GM19035 (cell line): ENCODE results near the gene CEP68.

Source experiments
- ATAC-seq: cut with Tn5 transposase; IDR thresholded peaks from one replicate; pipeline ENCODE4 v1.9.1; 2021; ENCODE audit not compliant: unreplicated experiment

The CEP68 gene

DNA sequence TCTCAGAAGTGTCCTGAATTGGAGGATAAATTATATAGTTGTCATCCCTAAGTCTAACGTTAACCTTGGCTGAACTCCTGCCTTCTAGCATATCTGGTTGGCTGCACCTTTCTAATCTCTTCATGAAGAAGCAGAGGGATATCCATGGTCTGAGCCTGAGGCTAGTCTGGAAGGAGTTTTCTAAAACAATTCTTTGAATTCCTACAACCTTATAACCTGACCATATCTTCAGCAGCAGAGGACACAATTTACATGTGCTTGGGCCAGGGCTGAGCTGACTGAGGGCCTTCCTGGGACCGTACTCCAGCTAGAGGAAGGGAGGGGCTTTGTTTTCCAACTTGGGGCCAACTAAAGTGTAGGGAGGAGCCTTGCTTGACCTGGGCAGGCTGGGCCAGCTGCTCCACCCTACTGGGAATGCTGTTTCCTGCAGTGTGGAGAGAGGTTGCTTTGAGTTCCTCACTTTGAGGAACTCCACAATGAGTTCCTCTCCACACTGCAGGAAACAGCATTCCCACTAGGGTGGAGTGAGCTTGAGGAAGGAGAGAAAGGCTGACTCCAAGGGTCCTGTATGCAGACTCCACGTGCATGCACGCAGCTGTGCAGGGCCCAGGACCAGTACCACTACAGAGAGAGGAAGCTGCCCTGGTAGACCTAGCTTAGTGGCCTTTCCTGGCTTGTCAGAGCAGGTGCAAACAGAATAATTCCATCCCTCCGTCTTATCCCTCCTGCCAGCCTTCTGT lies 19.6 kb downstream of the CEP68 start:
- no peak for ATAC-seq

DNA sequence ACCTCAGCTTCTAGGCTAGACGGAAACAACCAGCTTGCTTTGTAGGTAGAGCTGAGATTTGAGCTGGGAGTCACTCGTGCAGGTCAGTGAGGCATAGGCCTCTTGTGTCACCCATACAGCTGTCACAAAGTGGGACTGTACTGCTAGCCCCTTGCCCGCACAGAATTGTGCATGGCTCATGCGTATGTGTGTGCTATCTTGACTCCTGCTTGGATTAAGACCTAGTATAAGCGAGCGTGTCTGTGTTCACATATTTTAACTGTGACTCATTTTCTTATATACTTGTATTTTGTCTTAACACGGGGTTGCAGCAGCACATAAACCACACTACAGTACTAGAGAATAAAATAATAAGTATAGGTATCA lies 20.1 kb downstream of the CEP68 start:
- no peak for ATAC-seq

DNA sequence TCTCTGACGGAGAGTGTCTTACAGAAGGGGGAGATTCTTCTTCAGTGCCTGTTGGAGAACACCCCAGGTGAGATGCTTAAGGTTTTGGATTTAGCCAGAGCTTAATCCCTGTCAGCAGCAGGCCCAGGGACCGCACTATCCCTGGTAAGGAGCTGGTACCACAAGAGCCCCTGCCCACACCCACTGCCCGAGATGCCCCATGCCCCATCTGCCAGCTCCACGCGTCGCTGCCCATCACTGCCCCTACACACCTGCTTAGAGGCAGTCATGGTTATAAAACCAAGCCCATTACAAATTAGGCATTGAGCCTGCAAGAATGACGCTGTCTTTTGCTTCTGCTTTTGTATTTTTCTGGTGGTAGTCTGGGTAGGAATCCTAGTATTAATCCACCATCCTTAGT lies 21.7 kb downstream of the CEP68 start:
- ATAC-seq, result no peak

DNA sequence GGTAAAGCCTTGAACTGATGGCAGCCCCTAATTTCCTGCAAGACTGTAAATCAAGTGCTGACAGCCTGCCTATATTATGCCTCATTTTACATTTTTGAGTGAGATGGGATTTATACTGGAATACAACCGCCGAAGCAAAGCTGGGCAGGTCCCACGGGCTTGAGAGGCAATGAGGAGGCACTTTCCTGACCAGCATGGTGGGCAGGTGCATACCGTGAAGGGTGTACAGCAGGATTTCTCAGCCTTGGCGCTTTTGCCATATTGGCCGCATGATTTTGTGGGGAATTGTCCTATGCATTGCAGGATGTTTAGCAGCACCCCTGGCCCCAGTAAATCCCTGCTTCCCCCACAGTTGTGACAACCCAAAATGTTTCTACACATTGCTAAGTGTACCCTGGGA lies 22.8 kb downstream of the CEP68 start:
- no peak for ATAC-seq

DNA sequence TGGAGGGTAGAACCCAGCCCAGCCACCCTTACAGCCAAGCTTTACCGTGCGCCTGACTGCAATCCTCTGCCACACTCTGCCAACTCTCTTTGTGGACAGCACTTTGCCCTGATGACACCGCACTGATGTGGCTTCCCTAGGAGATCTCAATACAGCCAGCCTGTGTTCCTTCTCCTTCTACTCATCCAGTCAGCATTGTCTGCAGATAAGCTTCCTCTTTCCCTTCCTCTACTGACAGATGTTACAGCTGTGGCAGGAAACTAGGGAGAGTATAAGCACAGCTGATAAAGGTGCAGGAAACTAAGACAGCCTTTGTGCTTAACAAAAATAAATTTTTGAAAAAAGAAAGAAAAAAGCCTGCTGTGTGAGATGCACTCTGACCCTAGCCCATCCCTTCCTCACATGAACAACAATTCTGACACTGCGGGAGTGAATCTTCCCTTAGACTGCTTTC lies 25.0 kb downstream of the CEP68 start:
- no peak for ATAC-seq

DNA sequence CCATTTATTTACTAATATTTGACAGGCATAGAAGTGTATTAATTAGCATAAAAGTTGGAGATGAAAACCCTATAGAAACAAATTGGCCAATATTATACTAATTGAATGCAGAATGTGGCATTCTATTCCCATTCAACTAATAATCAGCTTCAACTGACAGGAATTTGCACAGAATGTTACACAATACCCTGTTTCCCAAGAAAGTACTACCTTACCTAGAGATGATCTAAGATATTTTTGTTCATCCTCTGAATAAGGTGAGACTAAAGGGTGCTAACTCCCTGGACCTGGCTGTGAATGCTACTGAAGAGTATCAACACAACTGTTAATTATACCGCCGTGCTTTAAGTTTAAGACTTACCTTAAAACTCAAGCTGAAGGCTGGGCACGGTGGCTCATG lies 28.9 kb downstream of the CEP68 start:
- no peak for ATAC-seq

DNA sequence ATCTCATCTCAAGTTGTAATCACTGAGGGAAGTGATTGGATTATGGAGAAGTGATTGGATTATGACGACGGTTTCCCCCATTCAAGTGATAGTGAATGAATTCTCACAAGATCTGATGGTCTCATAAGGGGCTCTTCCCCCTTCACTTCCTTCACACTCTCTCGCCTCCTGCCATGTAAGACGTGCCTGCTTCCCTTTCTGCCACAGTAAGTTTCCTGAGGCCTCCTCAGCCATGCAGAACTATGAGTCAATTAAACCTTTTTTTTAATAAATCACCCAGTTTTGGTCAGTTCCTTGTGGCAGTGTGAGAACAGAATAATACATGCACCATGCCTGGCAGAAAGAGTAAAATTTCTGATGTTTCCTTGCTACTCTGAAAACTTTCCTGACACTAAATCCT lies 36.6 kb downstream of the CEP68 start:
- ATAC-seq, result no peak

DNA sequence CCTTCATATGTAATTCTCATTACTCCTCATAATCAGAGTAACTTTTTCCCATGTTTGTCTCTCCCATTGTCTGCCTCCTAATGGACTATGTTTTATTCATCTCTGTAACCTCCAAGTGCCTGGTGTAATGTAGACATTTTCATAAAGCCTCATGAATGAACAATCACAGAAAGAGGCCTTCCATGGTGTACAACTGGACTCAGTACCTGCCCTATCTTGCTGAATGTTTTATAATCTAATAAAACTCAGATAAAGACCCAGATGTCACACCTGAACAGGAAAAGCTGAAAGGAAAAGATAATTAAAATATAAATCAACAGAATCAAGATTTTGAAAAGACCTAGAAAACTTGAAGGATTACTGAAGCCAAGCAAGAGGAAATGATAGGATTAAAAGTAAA lies 37.0 kb downstream of the CEP68 start:
- no peak for ATAC-seq

DNA sequence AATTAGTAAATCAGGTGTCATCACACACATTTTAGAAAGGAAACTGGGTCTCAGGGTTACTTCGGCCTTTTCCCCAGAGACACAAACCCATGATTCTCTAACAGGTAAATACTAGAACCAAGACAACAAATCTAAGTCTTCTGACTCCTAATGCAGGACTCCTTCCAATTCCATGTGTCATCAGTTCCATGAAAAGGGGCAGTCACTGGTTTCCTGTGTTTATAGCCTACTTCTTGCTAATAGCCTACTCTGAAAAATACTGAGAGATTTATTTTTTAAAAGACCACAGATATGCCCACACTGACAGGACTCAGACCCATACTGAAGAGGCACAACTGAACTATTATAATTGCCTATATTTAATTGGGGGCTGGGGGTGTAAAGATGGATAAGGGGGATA lies 40.7 kb downstream of the CEP68 start:
- no peak for ATAC-seq

DNA sequence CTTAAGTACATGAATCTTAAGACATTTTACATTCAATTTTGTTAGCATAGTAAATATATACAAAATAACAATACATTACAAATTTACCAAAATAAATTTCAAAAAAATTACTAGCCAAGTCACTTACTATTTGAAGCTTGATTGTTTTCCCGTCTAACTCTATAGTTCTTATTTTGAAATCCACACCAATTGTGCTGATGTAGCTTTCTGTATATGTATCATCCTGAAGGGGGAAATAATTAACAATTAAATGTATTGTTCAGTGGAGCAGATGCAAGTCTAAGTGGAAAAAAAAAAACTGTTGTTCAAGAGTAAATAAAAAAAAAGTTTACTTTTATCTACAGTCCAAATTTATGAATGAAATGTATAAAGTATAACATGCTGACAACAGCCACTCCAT lies 41.6 kb downstream of the CEP68 start:
- no peak for ATAC-seq

DNA sequence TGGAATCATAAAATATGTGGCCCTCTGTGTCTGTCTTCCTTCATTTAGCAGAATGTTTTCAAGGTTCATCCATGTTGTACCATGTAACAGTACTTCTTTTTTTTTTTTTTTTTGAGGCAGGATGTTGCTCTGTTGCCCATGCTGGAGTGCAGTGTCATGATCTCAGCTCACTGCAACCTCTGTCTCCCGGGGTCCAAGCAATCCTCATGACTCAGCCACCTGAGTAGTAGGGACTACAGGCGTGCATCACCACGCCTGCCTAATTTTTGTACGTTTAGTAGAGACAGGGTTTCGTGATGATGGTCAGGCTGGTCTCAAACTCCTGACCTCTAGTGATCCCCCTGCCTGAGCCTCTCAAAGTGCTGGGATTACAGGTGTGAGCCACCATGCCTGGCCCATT lies 42.5 kb downstream of the CEP68 start:
- ATAC-seq, result no peak

DNA sequence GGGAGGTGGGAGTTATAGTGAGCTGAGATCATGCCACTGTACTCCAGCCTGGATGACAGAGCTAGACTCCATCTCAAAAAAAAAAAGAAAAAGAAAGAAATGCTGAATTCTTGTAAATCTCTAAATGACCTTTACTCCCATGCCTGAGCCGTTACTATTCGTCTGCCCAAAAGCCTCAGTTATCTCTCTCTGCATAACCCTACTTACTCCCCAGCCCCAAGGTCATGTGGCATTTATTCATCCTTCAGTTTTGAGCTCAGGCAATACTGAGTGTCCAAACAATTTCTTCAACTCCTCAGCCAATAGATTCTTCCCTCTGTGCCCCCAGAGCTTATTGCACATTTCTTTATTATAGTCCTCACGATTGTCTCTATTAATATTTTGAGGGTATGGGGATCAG lies 44.9 kb downstream of the CEP68 start:
- ATAC-seq, result no peak

DNA sequence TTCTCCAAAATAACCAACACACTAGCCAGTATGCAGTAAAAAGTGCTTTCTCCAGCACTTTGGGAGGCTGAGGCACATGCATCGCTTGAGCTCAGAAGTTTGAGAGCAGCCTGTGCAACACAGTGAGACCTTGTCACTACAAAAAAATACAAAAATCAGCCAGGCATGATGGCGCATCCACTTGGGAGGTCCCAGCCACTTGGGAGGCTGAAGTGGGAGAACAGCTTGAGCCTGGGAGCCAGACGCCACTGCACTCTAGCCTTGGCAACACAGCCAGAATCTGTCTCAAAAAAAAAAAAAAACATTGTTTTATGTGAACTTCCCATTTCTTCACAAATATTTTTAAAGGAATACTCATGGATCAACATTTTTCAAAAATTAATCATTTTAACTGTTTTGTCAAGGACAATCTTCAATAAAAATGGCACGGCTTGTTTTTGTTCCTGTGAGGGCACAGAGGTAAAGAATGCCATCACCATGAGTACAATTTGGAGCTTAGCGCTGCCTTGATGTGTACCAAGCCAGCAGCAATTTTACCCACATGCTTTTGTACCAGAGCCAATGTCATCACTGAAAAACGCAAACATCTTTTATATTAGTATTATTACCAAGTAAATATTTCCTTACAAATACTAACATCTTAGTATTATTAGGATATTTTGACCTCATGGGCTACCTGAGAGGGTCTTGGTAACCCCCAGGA lies 46.9 kb downstream of the CEP68 start:
- ATAC-seq, result no peak

DNA sequence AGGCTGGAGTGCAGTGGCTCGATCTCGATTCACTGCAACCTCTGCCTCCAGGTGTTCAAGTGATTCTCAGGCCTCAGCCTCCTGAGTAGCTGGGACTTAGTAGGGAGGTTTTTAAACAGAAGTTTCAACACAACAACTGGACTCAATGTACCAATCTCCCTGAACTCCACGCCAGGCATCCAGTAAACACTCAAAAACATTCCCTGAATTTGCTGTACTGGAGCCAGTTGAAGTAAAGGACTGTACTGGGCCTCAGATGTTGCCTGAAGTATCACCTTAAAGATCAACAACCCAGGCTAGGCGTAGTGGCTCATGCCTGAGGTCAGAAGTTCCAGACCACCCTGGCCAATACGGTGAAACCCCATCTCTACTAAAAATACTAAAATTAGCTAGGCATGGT lies 51.3 kb downstream of the CEP68 start:
- ATAC-seq, result no peak

DNA sequence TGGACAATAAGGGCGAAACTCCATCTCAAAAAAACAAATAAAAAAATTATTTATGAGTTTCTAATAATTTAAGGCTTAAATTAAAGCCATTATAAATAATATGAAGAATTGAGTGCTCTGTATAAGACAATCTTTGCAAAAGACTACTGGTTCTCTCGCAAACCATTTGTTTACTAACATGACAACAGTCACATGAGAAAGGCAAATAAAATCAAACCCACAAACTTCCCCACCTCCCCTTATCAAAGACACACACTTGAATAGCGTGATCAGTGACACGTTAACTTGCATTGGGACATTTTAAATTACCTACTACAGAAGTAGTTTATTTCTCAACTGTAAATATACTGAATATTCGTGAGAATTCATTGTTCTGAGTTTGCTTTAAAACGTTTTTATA lies 52.6 kb downstream of the CEP68 start:
- ATAC-seq, result no peak

DNA sequence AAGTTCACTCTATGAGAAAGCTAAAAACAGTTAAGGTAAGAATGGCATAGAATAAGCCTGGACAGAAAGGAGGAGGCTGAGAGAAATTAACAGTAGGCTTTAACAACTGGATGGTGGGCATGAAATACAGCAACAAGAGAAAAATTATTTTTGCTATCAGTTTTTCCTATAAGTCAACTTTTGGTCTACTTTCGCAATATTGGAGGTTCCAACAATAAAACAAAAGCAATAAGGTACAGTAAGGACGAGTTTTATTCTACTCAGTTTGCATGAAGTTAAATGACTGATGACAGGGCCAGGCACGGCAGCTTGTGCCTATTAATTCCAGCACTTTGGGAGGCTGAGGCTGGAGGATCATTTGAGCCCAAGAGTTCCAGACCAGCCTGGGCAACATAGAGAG lies 56.4 kb downstream of the CEP68 start:
- ATAC-seq, result no peak

DNA sequence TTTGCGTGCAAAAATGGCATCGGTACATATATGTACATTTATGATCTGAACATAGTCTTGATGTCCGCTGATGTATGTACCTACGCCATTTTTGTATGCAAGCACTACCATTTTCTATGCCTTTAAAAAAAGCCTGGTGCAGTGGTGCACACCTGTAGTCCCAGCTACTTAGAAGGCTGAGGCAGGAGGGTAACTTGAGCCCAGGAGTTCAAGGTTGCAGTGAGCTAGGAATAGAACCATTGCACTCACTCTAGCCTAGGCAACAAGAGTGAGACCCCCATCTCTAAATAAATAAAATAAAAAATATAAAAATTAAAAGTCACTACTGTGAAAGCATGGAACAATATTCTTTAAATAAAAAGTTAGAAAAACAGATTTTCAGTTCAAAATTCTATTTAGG lies 57.0 kb downstream of the CEP68 start:
- ATAC-seq, result no peak

DNA sequence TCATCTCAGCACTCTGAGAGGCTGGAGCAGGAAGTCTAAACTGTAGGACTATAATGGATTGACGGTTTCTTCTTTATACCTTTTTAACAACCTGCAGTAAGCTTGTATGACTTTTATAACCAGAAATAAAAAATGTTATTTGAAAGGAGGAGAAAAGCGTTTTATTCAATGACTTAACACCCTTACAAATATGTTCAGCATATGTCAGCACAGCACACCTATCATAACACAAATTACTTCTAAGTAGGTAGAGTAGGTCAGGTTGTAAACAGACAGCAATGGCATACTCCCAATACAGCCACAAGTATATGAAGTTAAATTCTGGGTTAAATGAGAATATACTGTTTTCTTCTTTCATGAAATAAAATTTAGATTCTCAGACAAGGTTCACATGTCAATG lies 57.6 kb downstream of the CEP68 start:
- ATAC-seq, result no peak

DNA sequence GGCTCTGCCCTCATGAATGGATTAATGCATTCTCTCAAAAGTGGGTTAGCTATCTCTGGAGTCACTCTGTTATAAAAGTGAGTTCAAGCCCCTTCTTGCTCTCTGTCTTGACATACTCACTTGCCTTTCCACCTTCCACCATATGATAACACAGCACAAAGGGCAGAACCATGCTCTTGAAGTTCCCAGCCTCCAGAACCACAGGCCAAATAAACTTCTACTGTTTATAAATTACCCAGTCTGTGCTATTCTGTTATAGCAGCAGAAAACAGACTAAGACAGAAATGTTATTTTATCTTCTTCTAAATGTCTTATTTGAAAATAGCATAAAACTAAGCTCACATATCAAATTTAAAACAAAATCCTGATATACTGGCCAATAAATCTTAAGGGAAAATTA lies 58.7 kb downstream of the CEP68 start:
- no peak for ATAC-seq

DNA sequence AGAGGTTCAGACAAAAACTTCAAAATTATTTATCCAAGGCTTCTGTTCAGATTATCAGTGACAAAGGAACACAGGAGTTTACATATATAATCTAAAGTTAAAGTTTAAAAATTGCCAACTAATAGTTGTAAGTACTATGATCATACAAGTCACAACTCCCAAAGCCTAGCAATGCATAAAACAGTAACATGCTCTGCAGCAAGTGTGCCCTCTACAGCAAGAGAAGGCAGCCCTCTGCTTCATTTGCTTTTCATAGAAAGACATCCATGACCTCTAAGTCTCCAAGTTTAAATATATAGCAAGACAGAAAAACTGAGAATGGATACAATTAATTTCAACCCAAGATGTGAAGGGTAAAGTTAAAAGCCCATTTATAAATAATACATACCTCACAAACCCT lies 60.4 kb downstream of the CEP68 start:
- ATAC-seq, result no peak

DNA sequence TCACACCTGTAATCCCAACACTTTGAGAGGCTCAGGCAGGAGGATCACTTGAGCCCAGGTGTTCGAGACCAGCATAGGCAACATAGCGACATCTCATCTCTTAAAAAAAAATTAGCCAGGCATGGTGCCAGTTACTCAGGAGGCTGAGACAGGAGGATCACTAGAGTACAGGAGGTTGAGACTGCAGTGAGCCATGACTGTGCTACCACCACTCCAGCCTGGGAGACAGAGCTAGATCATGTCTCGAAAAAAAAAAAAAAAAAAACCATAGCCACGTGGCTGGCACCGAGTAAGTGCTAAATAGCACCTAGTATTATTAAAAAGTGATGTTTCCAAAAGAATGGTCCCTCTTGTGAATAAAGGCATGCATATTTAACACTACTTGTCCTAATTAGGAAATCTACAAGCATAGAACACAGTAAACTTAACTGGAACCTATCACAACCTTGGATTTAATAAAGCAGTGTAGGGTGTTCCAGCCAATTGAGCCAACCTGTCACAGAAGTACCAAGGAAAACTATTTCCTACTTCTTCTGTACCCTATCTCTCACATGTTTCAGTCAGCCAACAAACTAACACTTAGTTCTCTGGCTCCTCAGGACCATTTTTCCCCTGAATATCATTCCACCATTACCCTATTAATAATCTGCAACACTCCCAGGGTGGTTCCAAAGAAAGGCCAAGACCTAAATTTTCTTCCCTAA lies 64.9 kb downstream of the CEP68 start:
- no peak for ATAC-seq

DNA sequence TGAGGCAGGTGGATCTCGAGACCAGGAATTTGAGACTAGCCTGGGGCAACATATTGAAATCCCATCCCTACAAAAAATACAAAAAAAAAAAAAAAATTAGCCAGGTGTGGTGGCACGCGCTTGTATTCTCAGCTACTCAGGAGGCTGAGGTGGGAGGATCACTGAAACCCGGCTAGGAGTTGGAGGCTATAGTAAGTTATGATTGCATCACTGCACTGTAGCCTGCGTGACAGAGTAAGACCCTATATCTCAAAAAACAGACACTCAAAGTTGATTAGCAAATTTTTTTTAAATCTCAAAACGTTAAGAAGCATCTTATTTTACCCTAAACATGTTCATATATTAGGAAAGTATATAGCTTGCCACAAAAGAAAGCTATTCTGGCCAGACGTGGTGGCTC lies 66.1 kb downstream of the CEP68 start:
- no peak for ATAC-seq
